ENCODE results near the gene PDGFA. TPM values are rescaled to one million over a fixed set of nuclear protein-coding genes. Genes with fewer than 3 reads are reported as not detected.

The PDGFA gene
- total and polyA plus RNA-seq, 2 experiments from 2014 or later, result 35.6 to 43.1 TPM

GRCh38 chr7:461117-461452 lies 58.6 kb downstream of the PDGFA start (continued):
- TF ChIP-seq ETS1 (IDR thresholded peaks at IDR 0.05) (no peak), CREB1 (CRISPR knock-in tag; IDR thresholded peaks at IDR 0.05; ENCODE audit: low read depth) (no peak), POLR2AphosphoS5 (IDR thresholded peaks at IDR 0.05; ENCODE audit: low read depth) (no peak), EZH2phosphoT487 (IDR thresholded peaks at IDR 0.05; ENCODE audit: unreplicated experiment) (no peak), REST (IDR thresholded peaks at IDR 0.05; ENCODE audit: unreplicated experiment) (no peak), NANOG (IDR thresholded peaks at IDR 0.05; ENCODE audit: borderline replicate concordance) (no peak), STAT1 (IDR thresholded peaks at IDR 0.05; ENCODE audit: unreplicated experiment) (no peak)

GRCh38 chr7:460374-461116 lies 59.1 kb downstream of the PDGFA start:
- H3K4me3 Mint-ChIP-seq, result no peak overlapping the region
- Histone ChIP-seq H3K27ac (ENCODE audit: low read depth) (no peak overlapping the region), H2AFZ (no peak overlapping the region), H3K36me3 (ENCODE audit: insufficient read depth) (no peaks in the 10 kb centered on the region), H4K20me1 (replicated peaks; ENCODE audit: insufficient read depth) (no peaks in the 10 kb centered on the region), H3K4me1 (ENCODE audit: insufficient read depth) (no peaks in the 10 kb centered on the region), H3F3A (replicated peaks; ENCODE audit: low read depth) (no peaks in the 10 kb centered on the region), H3K4me2 (no peak overlapping the region), H3K4me3 (no peak overlapping the region), H3K79me2 (replicated peaks; ENCODE audit: insufficient read depth) (no peaks in the 10 kb centered on the region), H3K9me2 (ENCODE audit: insufficient read depth) (no peaks in the 10 kb centered on the region), H3K27me3 (ENCODE audit: insufficient read depth) (no peaks in the 10 kb centered on the region)
- H3K9me3 Mint-ChIP-seq, result no peaks in the 10 kb centered on the region
- DNase-seq (ENCODE audit: low spot score), result no peak
- peaks cover 21% of the 10 kb centered on the region for H3K4me1 Mint-ChIP-seq
- no peak overlapping the region for H3K27ac Mint-ChIP-seq
- peaks cover 9% of the 10 kb centered on the region for H3K27me3 Mint-ChIP-seq (ENCODE audit: insufficient read depth, low read depth, poor library complexity)
- H3K36me3 Mint-ChIP-seq (ENCODE audit: low read depth), result no peaks in the 10 kb centered on the region
- peak; percentile 49 for ATAC-seq
- TF ChIP-seq ZNF114 (CRISPR knock-in tag; IDR thresholded peaks at IDR 0.05) (no peak), JUNB (IDR thresholded peaks at IDR 0.05; ENCODE audit: unreplicated experiment) (no peak), REST (IDR thresholded peaks at IDR 0.05; ENCODE audit: unreplicated experiment) (no peak), ETS1 (IDR thresholded peaks at IDR 0.05) (no peak), NANOG (IDR thresholded peaks at IDR 0.05; ENCODE audit: borderline replicate concordance) (no peak), POLR2AphosphoS5 (IDR thresholded peaks at IDR 0.05; ENCODE audit: low read depth) (no peak), CREB1 (CRISPR knock-in tag; IDR thresholded peaks at IDR 0.05; ENCODE audit: low read depth) (no peak), EZH2 (IDR thresholded peaks at IDR 0.05; ENCODE audit: low read depth, unreplicated experiment) (no peak)

Measured in GM23338 (cell line).